Measurements from ENCODE around the gene SLC25A33. TPM values are rescaled to one million over a fixed set of nuclear protein-coding genes. Genes with fewer than 3 reads are reported as not detected.

Gene SLC25A33
- total and polyA plus RNA-seq, 2 donors (not counting 1 experiment from before 2014, with no cell fraction given): 2.3 to 5.0 TPM

DNA sequence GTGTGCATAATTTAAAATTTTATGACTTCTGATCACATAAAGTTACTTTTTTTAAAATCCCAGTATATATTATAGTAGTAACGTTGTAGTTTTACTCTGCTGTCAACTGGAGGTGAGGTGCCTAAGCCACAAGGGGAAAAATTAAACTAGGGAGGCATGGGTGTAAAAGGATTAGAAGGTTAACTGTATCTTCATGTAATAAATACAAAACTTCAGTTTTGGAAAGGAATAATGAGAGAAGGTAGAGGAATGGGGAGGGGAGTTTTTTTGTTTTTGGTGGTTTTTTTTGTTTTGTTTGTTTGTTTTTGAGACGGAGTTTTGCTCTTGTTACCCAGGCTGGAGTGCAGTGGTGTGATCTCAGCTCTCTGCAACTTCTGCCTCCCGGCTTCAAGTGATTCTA, 5.7 kb downstream of the SLC25A33 start:
- Mint-ChIP-seq H3K4me1 (peaks cover 29% of the 10 kb centered on the region), H3K27me3 (no peaks in the 10 kb centered on the region), H3K4me3 (no peak overlapping the region), H3K27ac (no peak overlapping the region), H3K9me3 (ENCODE audit: insufficient read depth) (no peaks in the 10 kb centered on the region)
- no peak overlapping the region for H3K27ac ChIP-seq (ENCODE audit: low read length in 2 of 2)
- peaks cover 96% of the 10 kb centered on the region for H3K79me2 ChIP-seq (ENCODE audit: control insufficient read depth, insufficient read depth, low read length)
- ATAC-seq (ENCODE audit: low read depth) (no peak), DNase-seq (no peak)
- no peak overlapping the region for H3K9ac ChIP-seq (ENCODE audit: low read length)
- 100% methylated on average over 2 of the region's 3 CpGs for WGBS (ENCODE audit: insufficient coverage)
- H3K36me3 ChIP-seq (replicated peaks in 1 of 2; ENCODE audit: control extremely low read depth in 1 of 2, control insufficient read depth in 1 of 2, extremely low read depth in 1 of 2, insufficient read depth in 2 of 2, low read length in 1 of 2): no peaks in the 10 kb centered on the region
- no peaks in the 10 kb centered on the region for H3K9me3 ChIP-seq (ENCODE audit: control extremely low read depth in 1 of 3, control insufficient read depth in 2 of 3, insufficient read depth in 1 of 3, low read length in 2 of 3)
- POLR2A ChIA-PET: no interaction called here
- H3K27me3 ChIP-seq (replicated peaks in 1 of 4; ENCODE audit: control extremely low read depth in 1 of 4, control insufficient read depth in 3 of 4, insufficient read depth in 4 of 4, low read length in 3 of 4): no peaks in the 10 kb centered on the region
- no peak overlapping the region for H3K4me3 ChIP-seq (ENCODE audit: control extremely low read depth in 1 of 5, extremely low read depth in 1 of 5, insufficient read depth in 1 of 5, low read depth in 2 of 5, low read length in 4 of 5)
- H3K4me2 ChIP-seq (replicated peaks; ENCODE audit: low read depth, low read length, poor library complexity, severe bottlenecking): no peak overlapping the region
- peaks cover 8% of the 10 kb centered on the region in 2 donors for H3K4me1 ChIP-seq (ENCODE audit: control insufficient read depth in 2 of 2, insufficient read depth in 2 of 2, low read length in 2 of 2)
- peaks cover 54% of the 10 kb centered on the region for H4K20me1 ChIP-seq (ENCODE audit: control insufficient read depth, insufficient read depth, low read length, poor library complexity, severe bottlenecking)
- TF ChIP-seq, protein P1, sequence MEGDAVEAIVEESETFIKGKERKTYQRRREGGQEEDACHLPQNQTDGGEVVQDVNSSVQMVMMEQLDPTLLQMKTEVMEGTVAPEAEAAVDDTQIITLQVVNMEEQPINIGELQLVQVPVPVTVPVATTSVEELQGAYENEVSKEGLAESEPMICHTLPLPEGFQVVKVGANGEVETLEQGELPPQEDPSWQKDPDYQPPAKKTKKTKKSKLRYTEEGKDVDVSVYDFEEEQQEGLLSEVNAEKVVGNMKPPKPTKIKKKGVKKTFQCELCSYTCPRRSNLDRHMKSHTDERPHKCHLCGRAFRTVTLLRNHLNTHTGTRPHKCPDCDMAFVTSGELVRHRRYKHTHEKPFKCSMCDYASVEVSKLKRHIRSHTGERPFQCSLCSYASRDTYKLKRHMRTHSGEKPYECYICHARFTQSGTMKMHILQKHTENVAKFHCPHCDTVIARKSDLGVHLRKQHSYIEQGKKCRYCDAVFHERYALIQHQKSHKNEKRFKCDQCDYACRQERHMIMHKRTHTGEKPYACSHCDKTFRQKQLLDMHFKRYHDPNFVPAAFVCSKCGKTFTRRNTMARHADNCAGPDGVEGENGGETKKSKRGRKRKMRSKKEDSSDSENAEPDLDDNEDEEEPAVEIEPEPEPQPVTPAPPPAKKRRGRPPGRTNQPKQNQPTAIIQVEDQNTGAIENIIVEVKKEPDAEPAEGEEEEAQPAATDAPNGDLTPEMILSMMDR (IDR thresholded peaks at IDR 0.05): no peak
- no peak for TF ChIP-seq EZH2 (IDR thresholded peaks at IDR 0.05; ENCODE audit: borderline replicate concordance, insufficient read depth, low read depth, low read length, poor library complexity, severe bottlenecking)
- no peak overlapping the region for H2AFZ ChIP-seq (ENCODE audit: insufficient read depth, low read depth, low read length, poor library complexity, severe bottlenecking)
- CTCF ChIA-PET: no interaction called here
- intact Hi-C loops (cut with micrococcal nuclease): no loop called here

DNA sequence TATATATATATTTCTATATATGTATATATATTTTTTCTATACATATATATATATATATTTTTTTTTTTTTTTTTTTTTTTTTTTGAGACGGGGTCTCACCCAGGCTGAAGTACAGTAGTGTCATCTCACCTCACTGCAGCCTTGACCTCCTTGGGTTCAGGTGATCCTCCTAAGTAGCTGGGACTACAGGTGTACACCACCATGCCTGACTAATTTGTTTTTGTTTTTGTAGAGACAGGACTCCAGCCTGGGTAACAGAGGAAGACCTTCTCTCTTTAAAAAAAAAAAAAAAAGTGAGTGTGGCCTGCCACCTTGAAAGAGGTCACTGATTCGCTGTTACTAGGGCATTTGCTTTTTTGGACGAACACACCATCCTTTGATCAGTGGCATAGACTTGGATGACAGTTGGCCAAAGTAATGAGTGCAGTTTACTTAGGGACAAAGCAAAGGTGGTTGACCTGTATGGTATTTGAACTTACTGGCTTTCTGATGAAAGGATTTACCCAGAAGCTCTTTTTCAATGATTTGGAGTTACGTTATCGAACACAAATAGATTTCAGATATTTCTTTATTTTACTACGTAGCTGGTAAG, 10.8 kb downstream of the SLC25A33 start:
- ATAC-seq (ENCODE audit: low read depth) (no peak), DNase-seq (no peak)
- H3K27ac Mint-ChIP-seq: no peak overlapping the region
- no peaks in the 10 kb centered on the region for H3K9me3 Mint-ChIP-seq (ENCODE audit: insufficient read depth)
- WGBS (ENCODE audit: insufficient coverage): 100% methylated on average over 2 of the region's 6 CpGs
- H3K27me3 Mint-ChIP-seq: no peaks in the 10 kb centered on the region
- H3K27ac ChIP-seq (ENCODE audit: low read length in 2 of 2): no peak overlapping the region
- H3K27me3 ChIP-seq (replicated peaks in 1 of 4; ENCODE audit: control extremely low read depth in 1 of 4, control insufficient read depth in 3 of 4, insufficient read depth in 4 of 4, low read length in 3 of 4): no peaks in the 10 kb centered on the region
- H3K79me2 ChIP-seq (ENCODE audit: control insufficient read depth, insufficient read depth, low read length): peaks cover 59% of the 10 kb centered on the region
- no peak overlapping the region for H2AFZ ChIP-seq (ENCODE audit: insufficient read depth, low read depth, low read length, poor library complexity, severe bottlenecking)
- H3K9me3 ChIP-seq (ENCODE audit: control extremely low read depth in 1 of 3, control insufficient read depth in 2 of 3, insufficient read depth in 1 of 3, low read length in 2 of 3): no peaks in the 10 kb centered on the region
- H3K4me1 Mint-ChIP-seq: peaks cover 15% of the 10 kb centered on the region
- H3K36me3 ChIP-seq (replicated peaks in 1 of 2; ENCODE audit: control extremely low read depth in 1 of 2, control insufficient read depth in 1 of 2, extremely low read depth in 1 of 2, insufficient read depth in 2 of 2, low read length in 1 of 2): peaks cover 0 to 7% of the 10 kb centered on the region in 2 experiments
- no peak overlapping the region for H3K4me3 ChIP-seq (ENCODE audit: control extremely low read depth in 1 of 5, extremely low read depth in 1 of 5, insufficient read depth in 1 of 5, low read depth in 2 of 5, low read length in 4 of 5)
- POLR2A ChIA-PET: no interaction called here
- no peak overlapping the region for H3K4me2 ChIP-seq (replicated peaks; ENCODE audit: low read depth, low read length, poor library complexity, severe bottlenecking)
- H3K4me1 ChIP-seq (ENCODE audit: control insufficient read depth in 2 of 2, insufficient read depth in 2 of 2, low read length in 2 of 2): no peaks in the 10 kb centered on the region
- intact Hi-C loops (cut with micrococcal nuclease): no loop called here
- H4K20me1 ChIP-seq (ENCODE audit: control insufficient read depth, insufficient read depth, low read length, poor library complexity, severe bottlenecking): peaks cover 25% of the 10 kb centered on the region
- no peak overlapping the region for H3K9ac ChIP-seq (ENCODE audit: low read length)
- no peak overlapping the region for H3K4me3 Mint-ChIP-seq
- CTCF ChIA-PET: no interaction called here
- TF ChIP-seq EZH2 (IDR thresholded peaks at IDR 0.05; ENCODE audit: borderline replicate concordance, insufficient read depth, low read depth, low read length, poor library complexity, severe bottlenecking): no peak
- TF ChIP-seq, protein P1 (IDR thresholded peaks at IDR 0.05): no peak

Data from B cell (primary cell).